H1 (cell line): ENCODE results near the gene BIK. TPM values are rescaled to one million over a fixed set of nuclear protein-coding genes. Genes with fewer than 3 reads are reported as not detected.

Experiments used
- polyA plus RNA-seq, 7 experiments: library from polyadenylated mRNA; depleted of rRNA in 3 of 7; stranded (reverse) in 5 of 7; unstranded in 2 of 7; fragments of >200 nt in 5 of 7; fragments of 200-250 nt in 2 of 7; gene quantifications; 1 replicate in 5 of 7; 2 replicates in 1 of 7; 4 replicates in 1 of 7; pipeline versions ENCODE4 v1.2.1 to v1.2.3, GENCODE V29; 2011 to 2013; ENCODE audit warnings: missing spikeins in 2 of 7, mixed read lengths in 2 of 7
- total RNA-seq: library from RNA; stranded (reverse); fragmentation: NEBNext Ultra II Directional; extraction: Animal tissue kit (Norgen Biotek cat#: 25700); gene quantifications from 2 replicates; pipeline ENCODE4 v1.2.1, GENCODE V29; 2021

Gene BIK
- total and polyA plus RNA-seq, 2 of the 8 experiments (the other 6 are each of a cell fraction or from before 2014, with no cell fraction given): 3.3 to 5.5 TPM

Other genes starting within 250 kb of the BIK start
- 62.6 and 64.2 TPM in 2 replicates for gene PACSIN2, start 95.6 kb upstream of the BIK start, total RNA-seq
- gene PACSIN2, start 95.6 kb upstream of the BIK start, polyA plus RNA-seq (2011; rRNA removed): 44.8 and 57.8 TPM in 2 replicates
- gene TTLL1, start 21.4 kb upstream of the BIK start, total RNA-seq: 4.1 and 5.0 TPM in 2 replicates
- gene TTLL1, start 21.4 kb upstream of the BIK start, polyA plus RNA-seq (2011; rRNA removed): 13.8 and 17.3 TPM in 2 replicates
- 13.7 and 15.8 TPM in 2 replicates for gene MCAT, start 32.6 kb downstream of the BIK start, total RNA-seq
- gene MCAT, start 32.6 kb downstream of the BIK start, polyA plus RNA-seq (2011; rRNA removed): 17.4 and 20.8 TPM in 2 replicates
- gene TSPO, start 40.8 kb downstream of the BIK start, total RNA-seq: 19.2 and 19.9 TPM in 2 replicates
- gene TSPO, start 40.8 kb downstream of the BIK start, polyA plus RNA-seq (2011; rRNA removed): 51.5 and 63.4 TPM in 2 replicates
- gene TTLL12, start 76.4 kb downstream of the BIK start, total RNA-seq: 124 and 125 TPM in 2 replicates
- gene TTLL12, start 76.4 kb downstream of the BIK start, polyA plus RNA-seq (2011; rRNA removed): 101 and 152 TPM in 2 replicates
- gene SCUBE1, start 232.6 kb downstream of the BIK start, total RNA-seq: 4.9 and 5.5 TPM in 2 replicates
- gene SCUBE1, start 232.6 kb downstream of the BIK start, polyA plus RNA-seq (2011; rRNA removed): 2.3 and 5.4 TPM in 2 replicates